ENCODE results near the gene GALNT9.

DNA sequence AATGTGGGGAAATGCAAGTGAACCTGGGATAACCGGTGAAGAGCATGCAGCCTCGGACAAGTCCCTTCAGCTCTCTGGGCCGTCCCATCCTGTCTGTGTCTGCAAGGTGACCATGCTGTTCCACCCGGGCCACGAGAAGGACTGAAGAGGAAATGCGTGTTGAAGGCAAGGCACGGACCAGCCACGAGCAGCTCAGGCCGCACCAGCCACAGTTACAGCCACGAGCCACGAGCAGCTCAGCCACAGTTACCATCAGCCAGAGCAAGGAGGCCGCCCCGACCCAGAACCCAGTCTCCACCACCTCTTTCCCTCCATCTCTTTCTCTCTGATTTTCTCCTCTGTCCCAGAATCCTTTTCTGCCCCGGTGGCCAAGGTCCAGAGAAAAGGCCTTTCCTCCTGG, 18.8 kb upstream of the GALNT9 start:
- TF ChIP-seq ZNF565 (CRISPR knock-in tag; conservative IDR thresholded peaks at IDR 0.05; ENCODE audit: low read depth) (no peak), RARB (CRISPR knock-in tag; IDR thresholded peaks at IDR 0.05) (no peak), ZC3H10 (CRISPR knock-in tag; IDR thresholded peaks at IDR 0.05) (no peak)
- TF ChIP-seq, protein P1, sequence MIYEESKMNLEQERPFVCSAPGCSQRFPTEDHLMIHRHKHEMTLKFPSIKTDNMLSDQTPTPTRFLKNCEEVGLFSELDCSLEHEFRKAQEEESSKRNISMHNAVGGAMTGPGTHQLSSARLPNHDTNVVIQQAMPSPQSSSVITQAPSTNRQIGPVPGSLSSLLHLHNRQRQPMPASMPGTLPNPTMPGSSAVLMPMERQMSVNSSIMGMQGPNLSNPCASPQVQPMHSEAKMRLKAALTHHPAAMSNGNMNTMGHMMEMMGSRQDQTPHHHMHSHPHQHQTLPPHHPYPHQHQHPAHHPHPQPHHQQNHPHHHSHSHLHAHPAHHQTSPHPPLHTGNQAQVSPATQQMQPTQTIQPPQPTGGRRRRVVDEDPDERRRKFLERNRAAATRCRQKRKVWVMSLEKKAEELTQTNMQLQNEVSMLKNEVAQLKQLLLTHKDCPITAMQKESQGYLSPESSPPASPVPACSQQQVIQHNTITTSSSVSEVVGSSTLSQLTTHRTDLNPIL (CRISPR knock-in tag; IDR thresholded peaks at IDR 0.05; ENCODE audit: low read depth) = no peak
